ENCODE measurements around the gene HHLA2. TPM values are rescaled to one million over a fixed set of nuclear protein-coding genes. Genes with fewer than 3 reads are reported as not detected.

HHLA2 gene
- polyA plus RNA-seq, 5 donors = 0.31 to 3.1 (median 2.2) TPM

DNA sequence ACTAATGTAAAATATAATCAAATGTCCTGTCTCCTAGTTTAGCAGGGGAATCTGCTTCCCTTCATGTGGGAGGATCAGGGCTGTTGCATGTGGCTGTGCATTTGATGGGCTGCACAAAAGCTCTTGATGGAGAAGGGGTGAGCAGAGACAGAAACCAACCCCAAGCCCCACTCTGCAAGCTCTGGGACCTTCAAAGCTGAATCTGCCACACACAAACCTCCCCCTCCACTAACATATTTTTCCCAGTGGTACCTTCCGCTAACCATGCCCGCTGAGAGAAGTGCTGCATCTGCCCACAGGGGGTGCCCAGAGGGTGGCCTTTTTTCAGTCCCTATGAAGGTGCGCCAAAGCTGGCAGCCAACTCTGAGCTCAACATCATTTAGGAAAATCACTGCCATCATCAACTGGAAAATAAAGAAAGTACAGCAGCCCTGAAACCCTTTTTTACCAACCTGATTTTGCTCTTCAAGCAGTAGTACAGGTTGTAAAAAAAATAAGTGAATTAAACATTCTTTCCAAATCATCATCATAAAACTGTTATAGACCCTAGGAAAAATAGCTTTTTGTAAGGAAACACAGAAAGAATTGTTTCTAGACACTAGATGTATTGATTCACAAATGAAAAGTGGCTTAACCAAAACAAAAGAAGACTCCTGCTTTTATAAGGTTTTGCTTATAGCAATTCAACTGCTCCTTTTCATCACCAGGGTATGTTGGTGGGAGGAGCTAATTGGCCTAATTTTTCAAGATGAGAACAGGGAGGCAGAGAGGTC, 97.0 kb downstream of the HHLA2 start:
- DNase-seq = no peak

DNA sequence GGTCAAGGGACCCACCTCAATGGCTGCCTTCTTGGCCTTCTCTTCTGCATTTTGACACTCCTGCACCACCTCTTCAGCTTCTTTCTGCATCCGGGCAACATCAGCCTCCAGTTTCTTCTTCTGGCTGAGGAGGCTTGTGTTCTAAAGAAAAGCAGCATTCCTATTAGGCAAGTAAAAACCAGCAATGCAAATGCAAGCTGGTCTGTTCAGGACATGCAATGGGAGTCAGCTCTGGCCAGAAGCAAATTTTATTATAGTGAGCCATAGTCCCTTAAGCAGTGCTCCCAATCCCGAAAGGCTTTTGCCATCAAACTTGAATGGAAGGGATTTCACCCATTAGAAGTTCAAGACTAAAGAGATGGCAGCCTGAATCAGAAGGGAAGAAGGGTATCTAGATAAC, 97.7 kb downstream of the HHLA2 start:
- no peak for DNase-seq

DNA sequence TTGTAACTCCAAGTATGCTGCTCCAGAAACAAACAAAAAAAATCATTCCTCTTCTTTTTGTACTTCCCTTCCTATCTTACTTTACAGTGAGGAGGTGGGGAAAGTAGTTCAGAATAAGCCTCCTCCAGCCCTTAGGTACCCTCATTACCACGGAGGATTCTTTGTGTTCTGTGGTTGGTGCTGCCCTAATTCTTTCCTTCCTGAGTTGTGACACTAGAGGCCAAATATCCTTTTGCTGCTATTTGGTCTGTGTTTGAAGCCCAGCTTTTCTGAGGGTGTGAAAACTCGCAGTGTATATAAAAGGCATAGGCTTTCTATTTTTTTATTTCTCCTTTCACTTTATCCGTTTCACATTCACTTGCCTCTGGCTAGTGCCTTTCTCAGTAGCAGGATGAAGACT, 98.2 kb downstream of the HHLA2 start:
- no peak for DNase-seq

DNA sequence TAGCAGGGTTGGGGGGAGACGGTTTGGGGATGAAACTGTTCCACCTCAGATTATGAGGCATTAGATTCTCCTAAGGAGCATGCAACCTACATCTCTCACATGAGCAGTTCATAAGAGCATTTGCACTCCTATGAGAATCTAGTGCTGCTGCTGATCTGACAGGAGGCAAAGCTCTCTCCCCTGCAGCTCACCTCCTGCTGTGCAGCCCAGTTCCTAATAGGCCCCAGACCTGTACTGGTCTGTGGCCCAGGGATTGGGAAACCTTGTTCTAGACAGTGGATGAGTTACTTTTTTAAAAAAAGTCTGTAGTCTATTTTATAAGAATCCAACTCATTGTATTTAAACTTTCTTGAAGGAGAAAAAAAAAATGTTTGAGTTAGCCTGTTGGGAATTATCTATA, 100.0 kb downstream of the HHLA2 start:
- DNase-seq = no peak

DNA sequence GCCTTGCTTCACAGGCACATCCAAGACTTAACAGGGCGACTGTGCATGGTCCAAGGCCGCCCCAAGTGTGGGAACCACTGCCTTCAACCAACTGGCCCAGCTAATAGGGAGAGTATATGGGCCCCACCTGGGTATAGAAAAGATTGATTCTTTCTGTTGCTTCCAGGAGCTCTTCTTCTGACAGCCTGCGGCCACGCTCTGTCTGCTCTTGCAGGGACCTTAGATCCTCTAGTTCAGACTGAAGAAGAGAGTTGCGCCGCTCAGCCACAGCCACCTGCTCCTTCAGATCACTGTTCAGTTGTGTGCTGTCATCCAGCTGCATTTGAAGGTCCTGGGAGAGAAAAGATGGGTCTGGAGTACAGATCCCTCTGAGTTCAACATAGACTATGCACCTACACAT, 102.2 kb downstream of the HHLA2 start:
- no peak for DNase-seq

DNA sequence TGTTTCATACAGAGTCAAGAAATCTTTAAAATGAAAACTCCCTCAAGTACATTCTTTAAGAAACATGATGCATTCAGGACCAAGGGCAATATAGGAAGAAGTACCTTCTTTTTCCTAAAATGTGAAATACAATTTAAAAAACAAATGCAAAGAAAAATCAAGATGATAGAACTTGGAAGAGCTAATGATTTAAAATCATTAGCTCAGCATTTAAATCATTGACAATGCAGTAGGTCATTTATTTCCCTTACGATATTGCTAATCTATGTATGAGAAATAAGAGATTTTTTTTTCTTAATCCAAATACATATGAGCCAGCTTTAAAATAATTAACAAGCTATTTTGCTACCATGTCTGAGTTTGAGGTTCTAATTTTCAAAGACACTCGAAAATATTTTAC, 105.5 kb downstream of the HHLA2 start:
- DNase-seq = no peak

DNA sequence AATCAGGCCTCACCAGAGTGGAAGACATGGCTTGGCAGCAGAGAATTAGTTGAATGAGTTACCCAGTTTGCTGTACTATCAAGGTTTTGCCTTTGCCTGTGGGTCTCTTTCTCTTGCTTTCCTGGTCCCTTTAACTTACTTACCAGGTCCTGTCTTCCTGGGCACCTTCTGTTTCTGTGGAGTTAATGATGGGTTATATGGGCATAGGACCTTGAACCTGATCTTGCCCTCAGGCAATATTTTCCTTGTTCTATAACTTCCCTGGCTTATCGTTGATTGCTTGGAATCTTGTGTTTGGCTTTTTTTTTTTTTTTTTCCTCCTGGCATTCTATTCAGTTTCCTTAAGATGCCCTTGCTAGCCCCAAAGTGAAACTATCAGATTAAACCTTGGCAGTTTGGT, 106.8 kb downstream of the HHLA2 start:
- DNase-seq = no peak

DNA sequence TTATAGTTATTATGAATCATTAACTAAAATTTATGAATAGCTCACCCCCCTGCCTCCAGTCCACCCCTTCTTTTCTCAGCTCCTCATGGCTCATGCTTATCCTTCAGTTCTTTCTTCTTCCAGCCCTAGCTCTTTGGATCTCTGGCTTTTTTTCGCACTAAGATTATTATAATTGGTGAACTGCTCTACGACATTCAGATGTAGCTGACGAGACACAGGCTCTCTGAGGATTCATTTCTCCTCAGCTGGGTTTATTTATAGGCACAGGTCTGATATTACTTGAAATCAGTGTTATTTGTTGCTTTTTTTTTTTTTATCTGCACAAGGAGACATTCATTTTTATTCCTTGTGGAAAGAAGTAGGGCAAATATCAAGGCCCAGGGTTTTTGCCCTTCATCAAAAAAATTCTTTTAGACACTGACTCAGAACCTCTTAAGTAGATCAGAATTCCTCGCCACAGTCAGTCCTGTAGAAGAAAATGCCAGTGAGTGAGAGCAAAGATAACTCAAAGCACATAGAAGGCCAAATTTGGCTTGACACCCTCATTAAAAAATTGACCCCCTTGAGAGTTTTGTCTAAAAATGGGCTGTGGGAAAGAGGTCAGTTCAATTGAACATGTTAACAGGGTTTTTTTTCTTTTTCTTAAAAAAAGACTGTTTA, 107.5 kb downstream of the HHLA2 start:
- no peak for DNase-seq

DNA sequence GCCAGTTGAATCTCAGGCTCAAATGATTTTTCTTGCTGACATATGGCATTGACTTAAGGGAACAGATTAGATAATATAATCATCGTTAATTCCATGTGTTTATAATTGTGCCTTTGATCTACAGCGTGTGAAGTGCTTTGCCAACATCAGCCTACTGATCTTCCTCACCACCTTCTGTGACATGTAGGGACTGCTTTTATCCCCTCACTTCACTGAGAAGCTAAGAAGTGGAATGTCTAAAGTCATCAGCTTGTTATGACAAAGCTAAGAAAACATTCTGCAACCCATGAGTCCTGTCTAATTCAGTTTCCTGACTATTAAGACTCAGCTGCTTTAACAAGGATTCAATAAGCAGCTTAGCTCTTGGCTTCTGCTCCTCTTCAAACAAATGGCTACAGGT, 108.0 kb downstream of the HHLA2 start:
- no peak for DNase-seq

DNA sequence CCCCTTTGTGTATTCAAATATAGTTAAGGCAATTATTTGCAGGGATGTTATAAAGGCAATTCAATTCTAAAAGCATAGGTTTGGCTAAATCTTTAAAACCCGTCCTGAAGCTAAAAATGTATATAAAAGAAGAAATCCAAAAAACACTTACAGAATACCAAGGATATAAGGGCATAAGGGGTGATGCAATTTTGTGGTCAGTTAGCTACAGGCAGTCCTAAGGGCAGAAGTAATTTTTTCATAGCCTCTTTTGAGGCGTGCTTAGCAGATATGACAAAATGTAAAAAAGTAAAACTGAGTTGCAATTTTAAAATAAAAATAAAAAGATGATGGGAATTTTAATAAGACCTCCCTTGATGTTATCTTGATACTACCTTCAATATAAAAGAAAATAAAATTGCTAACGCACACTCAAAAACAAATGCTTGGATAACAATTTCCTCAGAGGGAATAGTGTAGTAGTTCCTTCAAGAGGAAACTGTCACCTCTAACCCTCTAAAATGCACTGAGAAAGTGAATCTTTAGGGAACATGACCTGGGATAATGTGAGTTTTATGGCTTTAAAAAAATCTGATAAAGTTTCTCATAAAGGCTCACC, 109.8 kb downstream of the HHLA2 start:
- DNase-seq = no peak

DNA sequence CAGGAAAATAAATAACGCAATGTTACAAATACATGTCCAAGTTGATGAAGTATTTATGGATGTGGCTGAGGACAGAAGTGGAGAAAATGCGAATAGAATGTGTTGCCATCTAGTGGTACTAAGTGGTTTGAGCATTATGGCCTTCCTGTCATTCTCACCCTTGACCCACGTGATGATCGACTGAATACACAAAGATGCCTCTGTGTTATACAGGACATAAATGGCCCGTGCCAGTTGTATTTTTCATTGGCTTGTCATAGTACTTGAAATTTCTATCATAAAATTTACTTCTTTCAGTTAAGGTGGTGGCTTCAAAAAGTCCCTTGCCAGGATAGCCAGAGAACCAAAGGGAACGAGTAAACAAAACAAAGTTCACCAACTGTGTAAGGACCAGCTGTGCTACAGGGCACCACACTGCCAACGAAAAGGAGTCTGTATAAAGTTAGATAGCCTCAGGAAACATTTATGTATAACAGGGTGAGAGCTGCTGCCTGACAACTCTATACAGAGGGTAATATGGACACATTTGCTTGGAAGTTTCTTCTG, 110.4 kb downstream of the HHLA2 start:
- DNase-seq = peak in 1 of 2 donors; percentile 35

DNA sequence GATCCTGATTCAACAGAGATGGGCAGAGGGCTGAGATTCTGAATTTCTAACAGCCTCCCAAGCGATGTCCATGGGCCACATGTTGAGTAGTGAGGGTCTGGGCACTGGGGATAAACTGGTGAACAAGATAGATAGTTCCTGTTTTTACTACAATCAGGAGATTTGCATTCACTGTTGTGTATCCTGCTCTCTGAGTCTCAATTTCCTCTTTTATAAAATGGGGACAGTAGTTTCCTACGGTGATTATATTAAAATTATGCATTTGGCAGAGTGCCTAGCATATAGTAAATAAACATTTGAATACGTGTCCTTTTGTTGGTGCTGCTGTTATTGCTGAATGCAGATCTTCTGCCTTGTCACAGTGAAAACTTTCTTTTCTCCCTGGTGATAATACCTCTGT, 111.5 kb downstream of the HHLA2 start:
- DNase-seq = no peak

DNA sequence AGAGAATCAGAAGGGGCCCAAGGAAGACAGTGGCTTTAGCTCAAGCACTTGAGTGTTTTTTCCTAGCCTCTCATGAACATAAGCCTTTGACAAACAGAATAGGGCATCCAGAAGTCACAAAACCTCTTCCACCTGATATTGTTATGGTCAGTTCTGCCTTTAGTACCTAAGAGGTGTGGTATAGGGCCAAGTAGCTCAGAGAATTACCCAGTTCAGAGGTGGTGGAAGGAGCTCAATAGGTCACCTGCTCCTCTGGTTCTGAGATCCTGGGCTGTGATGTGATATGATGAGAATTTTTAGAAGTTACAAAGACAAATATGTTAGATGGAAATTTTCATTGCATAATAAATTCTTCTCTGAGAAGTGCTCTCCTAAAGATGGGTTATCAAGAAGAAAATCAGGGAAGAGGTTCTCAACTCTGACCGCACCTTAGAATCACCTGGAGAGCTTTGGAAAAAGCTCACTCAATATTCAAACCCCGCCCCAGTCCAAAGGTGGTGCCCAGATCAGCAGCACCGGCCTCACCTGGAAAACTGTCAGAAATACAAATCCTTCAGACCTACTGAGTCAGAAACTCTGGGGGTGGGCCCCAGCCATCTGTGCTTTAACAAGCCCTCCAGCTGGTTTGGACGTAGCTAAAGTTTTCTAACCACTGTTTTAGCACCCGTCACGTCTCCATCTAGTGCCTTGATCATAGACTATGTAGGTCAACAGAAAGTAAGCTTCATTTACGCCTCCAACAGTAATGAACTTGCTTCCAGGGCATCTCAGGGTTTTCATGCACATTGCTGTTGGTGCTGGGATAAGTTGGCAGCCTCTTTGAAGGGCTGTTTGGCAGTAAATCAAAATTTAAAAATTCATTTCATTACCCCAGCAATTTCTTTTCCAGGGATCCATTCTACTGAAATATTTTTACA, 112.8 kb downstream of the HHLA2 start:
- no peak for DNase-seq

DNA sequence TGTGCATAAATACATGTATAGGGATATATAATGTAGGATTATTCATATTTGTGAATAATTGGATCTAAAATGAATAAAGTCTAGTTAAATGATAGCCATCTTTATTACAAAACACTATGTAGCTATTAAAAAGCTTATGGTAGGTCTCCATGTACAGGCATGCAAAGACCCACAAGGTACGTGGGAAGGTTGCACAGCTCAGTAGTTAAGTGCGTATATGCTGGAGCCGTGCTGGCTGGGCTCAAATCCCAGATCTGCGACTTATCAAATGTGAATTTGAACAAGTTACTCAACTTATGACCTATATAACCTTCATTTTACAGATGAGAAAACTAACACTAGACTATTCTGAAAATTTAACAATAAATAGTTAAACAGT, 113.4 kb downstream of the HHLA2 start:
- no peak for DNase-seq

DNA sequence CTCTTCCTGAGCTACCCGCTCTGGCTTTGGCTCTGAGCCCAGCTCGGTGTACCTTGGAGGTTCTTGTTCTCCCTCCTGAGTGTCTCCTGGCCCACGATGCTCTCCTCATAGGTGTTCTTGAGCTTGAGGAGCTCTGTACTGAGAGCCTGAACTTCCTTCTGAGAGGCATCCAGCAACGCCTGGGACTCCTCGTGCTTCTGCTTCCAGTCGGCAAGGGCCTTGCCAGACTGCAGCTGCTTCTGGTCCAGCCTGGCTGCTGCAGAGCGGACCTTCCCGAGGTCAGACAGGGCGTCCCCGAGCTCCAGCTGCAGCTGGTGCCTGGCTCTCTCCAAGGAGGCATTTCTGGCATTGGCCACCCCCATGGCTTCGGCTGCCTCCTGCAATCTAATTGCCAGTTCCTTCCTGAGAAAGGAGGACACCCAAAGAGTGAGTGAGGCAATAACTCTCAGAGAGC, 114.2 kb downstream of the HHLA2 start:
- no peak for DNase-seq

DNA sequence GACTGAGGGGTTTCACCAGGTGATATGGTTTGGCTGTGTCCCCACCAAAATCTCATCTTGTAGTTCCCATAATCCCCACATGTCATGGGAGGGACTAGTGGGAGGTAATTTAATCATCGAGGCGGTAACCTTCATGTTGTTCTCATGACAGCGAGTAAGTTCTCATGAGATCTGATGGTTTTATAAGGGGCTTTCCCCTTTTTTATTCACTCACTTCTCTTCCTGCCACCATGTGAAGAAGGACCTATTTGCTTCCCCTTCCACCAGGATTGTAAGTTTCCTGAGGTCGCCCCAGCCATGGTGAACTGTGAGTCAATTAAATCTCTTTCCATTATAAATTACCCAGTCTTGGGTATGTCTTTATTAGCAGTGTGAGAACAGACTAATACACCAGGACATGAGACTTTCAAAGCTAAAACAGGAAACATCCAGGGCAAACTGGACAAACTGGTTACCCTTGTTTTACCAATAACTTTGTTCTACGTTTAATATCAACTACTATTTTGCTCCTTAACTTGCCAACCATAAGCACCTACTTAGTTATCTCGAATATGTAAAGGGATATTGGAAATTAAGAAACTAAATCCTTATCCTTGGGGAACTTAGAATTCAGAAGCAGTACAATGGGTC, 115.9 kb downstream of the HHLA2 start:
- no peak for DNase-seq

DNA sequence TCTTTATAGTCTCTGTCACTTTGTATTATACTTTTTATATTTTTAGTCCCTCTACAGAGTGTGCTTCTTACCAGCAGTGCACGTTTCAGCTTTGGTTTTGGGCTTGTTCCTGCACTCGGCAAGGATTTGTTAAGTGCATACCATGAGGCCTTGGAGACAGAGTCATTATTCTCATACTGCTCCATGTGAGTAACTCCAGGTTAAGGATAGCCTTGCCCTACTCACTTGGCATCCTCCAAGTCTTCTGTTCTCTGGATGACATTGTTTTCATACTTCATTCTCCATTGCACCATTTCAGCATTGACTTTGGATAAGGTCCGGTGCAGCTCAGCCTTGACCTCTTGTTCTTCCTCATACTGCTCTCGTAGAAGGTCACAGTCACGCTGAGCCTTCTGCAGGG, 117.7 kb downstream of the HHLA2 start:
- DNase-seq = no peak

DNA sequence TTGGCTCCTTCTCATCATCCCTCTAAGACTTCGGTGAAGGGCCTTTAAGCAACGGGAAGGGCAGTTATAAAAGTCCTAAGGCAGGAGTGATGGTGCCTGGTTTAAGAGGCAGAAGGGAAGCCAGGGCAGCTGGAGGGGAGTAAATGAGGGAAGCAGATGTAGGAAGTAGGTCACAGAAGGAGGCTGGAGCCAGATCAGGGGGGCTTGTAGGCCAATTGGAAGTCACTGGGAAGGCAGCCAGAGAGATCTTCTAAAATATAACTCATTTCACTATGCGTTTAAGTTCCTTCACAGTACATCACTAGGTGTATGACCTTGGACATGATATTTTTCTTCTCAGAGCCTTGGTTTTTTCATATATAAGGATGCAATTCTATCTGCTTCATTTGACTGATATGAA, 119.3 kb downstream of the HHLA2 start:
- DNase-seq = no peak

DNA sequence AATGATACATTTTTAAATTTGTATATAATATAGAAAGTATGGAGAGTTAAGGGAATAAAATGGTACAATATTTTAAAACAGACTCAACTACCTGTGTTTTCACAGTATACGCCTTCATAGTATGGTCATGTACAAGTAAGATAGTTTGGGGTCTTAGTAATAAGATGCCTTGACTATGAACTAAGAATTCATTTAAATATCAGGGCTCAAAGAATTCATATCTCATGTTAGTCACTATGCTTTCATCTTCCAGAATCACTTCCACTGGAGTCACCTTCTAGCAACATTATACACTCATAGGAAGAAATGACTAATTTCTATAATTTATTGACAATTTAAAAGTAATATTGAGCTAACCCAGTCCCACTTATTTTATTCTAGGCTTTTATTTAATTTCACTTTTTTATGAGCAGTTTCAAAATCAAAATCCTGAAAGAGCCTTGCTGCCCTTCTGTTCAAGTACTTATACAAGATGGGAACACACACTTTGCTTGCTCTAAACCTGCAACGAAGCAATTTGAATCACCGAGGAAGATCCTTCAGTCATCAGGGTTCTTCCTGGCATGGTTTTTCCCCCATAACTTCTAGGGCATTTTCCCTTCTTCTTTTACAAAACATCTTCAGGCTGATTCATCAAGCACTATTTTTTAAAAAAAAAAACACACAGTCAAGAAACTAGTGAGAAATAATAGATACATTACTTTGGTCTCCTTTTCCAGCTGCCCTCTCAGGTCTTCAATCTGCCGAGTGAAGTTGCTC, 119.9 kb downstream of the HHLA2 start:
- no peak for DNase-seq

DNA sequence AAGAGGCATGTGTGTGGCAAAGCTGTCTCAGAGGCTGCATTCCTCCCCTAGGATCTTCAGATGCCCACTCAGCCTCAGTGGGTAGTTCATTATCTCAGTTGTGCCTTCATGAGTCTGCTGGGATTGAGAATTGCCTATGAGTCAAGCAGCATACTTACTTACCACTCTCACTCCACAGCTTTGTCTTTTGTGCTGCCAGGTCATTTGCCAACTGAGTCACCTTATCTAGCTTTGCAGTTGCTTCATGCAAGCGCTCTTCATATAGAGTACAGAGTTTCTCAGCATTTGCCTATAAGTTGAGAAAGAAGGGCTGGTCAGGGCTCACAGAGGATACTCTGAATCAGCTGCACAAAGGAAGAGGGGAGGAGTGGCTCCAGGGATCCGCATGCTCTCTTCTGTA, 124.6 kb downstream of the HHLA2 start:
- DNase-seq = no peak

Measured in right lung (tissue), 5 donors.